Activated CD4-positive, alpha-beta T cell treated with anti-CD3 and anti-CD28 coated beads, Interleukin-2, amount 50 U/mL, for 24 hours (primary cell): ENCODE results near the gene PGA4.
"Not testable (repeated sequence)": the region's sequence is repeated elsewhere in the genome, so short reads cannot be mapped to it uniquely, and the experiment has no call there.

ENCODE experiments used
- DNase-seq, 2 donors: peaks; one replicate each; pipeline ENCODE4 v3.0.0-alpha.2; 2020; ENCODE audit warnings: low read depth in 1 of 2, low spot score in 1 of 2

PGA4 gene

DNA sequence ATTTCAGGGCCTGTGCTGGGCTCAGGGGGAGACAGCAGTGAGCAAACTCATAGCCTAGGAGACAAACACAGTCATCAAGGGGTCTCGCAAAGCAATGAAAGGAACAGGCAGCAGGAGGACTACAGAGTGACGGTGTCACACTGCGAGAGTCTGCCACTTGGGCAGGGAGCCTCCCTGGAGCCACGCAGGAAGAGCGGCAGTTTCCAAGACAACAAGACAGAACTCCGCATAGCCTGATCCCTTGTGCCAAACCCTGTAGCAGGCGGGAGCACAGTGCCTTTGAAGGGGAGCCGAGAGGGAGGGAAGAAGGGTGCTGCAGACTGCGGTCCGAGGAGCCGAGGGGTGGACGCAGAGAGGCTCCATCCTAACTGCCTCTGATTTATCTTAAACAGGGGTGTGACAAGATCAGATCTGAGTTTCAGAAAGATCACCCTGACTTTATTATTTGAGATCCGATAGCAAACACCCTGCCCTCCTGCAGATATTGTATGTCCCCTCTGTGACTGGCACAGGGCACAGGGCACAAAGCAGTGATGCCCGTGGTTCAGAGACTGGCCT, 17.6 kb upstream of the PGA4 start:
- DNase-seq = not testable (repeated sequence)

GRCh38 chr11:61207636-61208310, 14.4 kb upstream of the PGA4 start:
- not testable (repeated sequence) for DNase-seq

DNA sequence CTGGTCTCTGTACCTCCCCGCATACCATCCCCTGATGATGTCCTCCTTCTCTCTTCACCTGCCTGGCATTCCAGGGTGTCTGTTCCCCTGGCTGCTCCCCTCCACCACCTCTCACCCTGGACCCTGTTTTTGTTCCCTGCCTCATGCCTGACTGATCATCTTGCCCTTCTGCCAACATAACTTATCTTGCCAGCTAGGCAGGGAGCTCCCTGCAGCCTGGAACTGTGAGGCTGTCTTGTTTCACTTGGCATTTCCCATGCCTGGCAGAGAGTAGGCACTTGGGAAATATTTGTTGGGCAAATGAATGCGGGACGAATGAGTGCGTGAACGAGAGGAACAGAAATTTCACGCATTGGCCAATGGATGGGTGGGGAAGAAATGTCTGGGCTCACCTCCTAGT, 11.5 kb upstream of the PGA4 start:
- not testable (repeated sequence) for DNase-seq

DNA sequence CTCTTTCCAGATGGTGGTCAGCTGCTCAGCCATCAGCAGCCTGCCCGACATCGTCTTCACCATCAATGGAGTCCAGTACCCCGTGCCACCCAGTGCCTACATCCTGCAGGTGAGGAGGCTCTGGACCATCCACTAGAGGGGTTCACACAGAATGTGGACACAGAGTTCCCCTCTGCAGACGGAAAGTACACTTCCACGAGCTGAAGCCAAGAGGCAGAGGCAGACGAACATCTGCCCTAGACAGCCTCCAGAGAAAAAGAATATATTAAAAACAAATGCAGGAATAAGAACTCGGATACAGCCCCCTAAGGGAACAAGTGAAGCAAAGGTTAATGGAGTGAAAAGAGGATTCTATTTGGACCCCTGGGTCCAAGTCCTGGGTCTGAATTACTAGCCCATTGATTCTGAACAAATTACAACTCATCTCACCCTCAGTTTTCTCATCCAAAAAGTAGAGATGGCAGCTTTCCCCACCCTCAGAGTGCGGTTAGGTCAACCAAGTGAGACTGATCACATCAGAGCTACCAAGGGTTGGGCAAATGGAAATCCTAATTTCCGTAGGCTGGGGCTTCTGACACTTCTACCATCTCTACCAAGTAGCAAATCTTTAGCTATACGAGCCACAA, 10.7 kb upstream of the PGA4 start:
- not testable (repeated sequence) for DNase-seq

- DNase-seq = not testable (repeated sequence)
Observed at GRCh38 chr11:61212202-61212601, 9.9 kb upstream of the PGA4 start.

- DNase-seq = not testable (repeated sequence)
Observed at GRCh38 chr11:61213711-61214324, 8.3 kb upstream of the PGA4 start.

GRCh38 chr11:61218306-61218705, 3.8 kb upstream of the PGA4 start:
- not testable (repeated sequence) for DNase-seq

GRCh38 chr11:61219016-61219415, 3.1 kb upstream of the PGA4 start:
- not testable (repeated sequence) for DNase-seq

- not testable (repeated sequence) for DNase-seq
Observed at GRCh38 chr11:61222692-61223091, 545 bp downstream of the PGA4 start.

GRCh38 chr11:61226457-61227137, 4.5 kb downstream of the PGA4 start:
- DNase-seq = not testable (repeated sequence)

- DNase-seq = not testable (repeated sequence)
Observed at GRCh38 chr11:61229458-61229857, 7.3 kb downstream of the PGA4 start.

DNA sequence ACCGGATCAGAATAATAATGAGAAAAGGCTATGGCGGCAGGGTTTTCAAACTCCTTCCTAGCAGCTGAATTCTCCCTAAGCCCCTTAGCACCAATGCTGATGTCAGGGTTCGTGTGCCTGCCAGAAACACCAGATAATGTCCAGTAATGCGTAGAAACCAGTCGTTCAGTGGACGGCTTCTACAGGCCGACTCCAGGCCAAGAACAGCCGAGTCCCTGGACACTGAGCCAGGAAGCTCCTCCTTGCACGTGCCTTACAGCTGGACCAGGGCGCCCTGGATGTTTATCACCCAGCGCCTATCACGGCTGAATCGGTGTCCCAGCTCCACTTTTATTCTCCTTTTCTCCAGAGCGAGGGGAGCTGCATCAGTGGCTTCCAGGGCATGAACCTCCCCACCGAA, 8.9 kb downstream of the PGA4 start:
- DNase-seq = not testable (repeated sequence)

- not testable (repeated sequence) for DNase-seq
Observed at GRCh38 chr11:61231585-61231984, 9.4 kb downstream of the PGA4 start.

DNA sequence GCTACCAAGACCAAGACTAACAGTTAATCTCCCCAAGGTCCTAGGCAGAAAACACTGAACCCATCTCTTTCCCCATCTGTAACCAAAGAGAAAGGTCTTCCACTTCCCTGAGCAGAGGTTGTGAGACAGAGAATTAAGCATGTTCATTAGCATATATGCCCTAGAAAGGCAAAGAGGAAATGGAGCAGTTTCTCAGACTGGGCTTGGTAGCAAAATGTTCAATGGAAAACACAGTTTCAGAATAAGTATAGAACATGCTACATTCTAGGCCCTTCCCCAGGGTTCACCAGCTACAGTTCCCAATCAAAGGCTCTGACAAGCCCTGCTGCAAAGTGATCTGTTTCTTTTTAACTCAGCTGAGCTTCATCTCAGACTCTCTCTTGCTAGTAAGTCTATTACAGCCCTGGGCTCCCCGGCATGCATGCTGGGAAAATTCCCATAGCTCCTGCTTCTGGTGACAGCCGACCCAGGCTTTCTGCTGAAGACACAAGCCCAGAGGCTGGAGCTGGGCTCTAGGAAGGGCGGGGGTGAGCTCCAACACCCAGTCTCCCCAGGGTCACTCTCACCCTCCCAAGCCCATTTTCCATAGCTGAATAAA, 10.5 kb downstream of the PGA4 start:
- DNase-seq = not testable (repeated sequence)

DNA sequence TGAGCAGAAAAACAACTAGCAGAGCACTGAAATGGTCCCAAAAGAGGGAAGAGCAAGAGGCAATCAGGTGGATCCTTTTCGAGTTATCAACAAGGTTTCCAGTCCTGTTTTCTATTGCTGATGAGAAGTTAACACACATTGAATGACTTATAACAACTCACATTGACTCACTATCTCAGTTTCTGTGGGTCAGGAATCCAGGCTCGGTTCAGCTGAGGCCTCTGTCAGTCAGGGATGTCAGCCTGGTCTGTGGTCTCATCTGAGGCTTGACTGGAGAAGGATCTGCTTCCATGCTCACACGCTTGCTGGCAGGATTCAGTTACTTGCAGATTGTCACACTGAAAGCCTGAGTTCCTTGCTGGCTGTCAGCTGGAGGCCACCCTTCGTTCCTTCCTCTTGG, 15.0 kb downstream of the PGA4 start:
- not testable (repeated sequence) for DNase-seq

GRCh38 chr11:61240288-61240687, 18.1 kb downstream of the PGA4 start:
- DNase-seq = not testable (repeated sequence)

- DNase-seq = not testable (repeated sequence)
Observed at GRCh38 chr11:61240875-61241274, 18.7 kb downstream of the PGA4 start, which contains the start of gene PGA5. Gene PGA5 (plus strand): TSS chr11:61241175. CDS start chr11:61241227, 52 bp downstream.

- DNase-seq = not testable (repeated sequence)
Observed at GRCh38 chr11:61241526-61241925, 19.4 kb downstream of the PGA4 start.

DNA sequence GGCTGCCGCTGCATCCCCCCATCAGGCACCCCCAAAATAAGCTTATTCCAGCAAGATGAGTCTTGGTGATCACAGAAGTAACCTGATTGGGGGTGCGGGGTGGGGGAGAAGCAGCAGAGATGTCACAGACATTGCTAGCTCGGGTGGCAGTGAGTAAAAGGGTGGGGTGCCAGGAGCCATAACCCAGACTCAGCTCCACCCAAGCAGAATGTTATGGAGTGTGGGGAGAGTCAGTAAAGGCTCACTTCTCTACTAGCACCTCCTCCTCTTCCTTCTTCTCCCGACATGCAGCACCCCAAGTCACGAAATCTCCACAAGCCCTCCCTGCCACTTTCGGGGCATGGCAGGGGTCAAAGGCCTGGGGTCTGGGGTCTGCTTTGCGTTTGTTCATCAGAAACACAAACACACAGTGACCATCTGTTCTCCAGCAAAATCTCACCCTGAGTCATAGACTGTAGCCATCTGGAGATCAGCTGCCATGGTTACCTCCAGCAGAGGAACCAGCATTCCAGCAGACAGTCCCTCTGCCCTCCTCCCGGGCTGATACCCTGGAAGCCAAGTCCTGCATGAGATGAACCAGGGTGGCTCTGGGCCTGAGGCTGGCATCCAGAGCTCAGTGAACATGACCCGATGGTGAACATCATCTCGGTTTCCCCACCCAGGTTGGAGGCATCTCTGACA, 23.3 kb downstream of the PGA4 start:
- not testable (repeated sequence) for DNase-seq

- not testable (repeated sequence) for DNase-seq
Observed at GRCh38 chr11:61248071-61248470, 25.9 kb downstream of the PGA4 start.
